SK-N-SH (cell line): ENCODE data around the gene ZCCHC7. TPM values are rescaled to one million over a fixed set of nuclear protein-coding genes. Genes with fewer than 3 reads are reported as not detected.

Experiments used
- CTCF ChIA-PET: fragments of 300-600, 350-600 bp; formaldehyde crosslinking; extraction: SDS; loops from one replicate; lab custom pipeline; 2021; lab: Yijun Ruan, JAX
- POLR2A ChIA-PET: fragments of 350-600 bp; sonication (Branson Sonifier 250); formaldehyde crosslinking; extraction: SDS; loops from one replicate; lab custom pipeline; 2020; ENCODE audit warnings: antibody characterized with exemption, inconsistent platforms; lab: Yijun Ruan, JAX
- DNase-seq: peaks from one replicate; pipeline ENCODE4 v3.0.0; 2012
- H2AFZ ChIP-seq: fragments of 200-600 bp; sonication (generic); 2 replicates; pipeline ENCODE4 v1.8.1; 2016; ENCODE audit warnings: antibody characterized with exemption, mild to moderate bottlenecking, low read depth
- H3F3A ChIP-seq: fragments of 200-600 bp; sonication (generic); replicated peaks from 2 replicates; pipeline ENCODE3; 2016; ENCODE audit warnings: antibody characterized with exemption, mild to moderate bottlenecking; ENCODE audit not compliant: insufficient read depth
- H3K27ac ChIP-seq, 2 experiments: fragments of 200-500 bp in 1 of 2; fragments of 200-600 bp in 1 of 2; sonication (Bioruptor generic) in 1 of 2; sonication (generic), shearing (Covaris generic) in 1 of 2; 2 replicates each; pipeline versions ENCODE4 v1.5.1 to v1.6.1; 2014 to 2016; ENCODE audit warnings: low read depth in 2 of 2, inconsistent platforms in 1 of 2, low read length in 1 of 2, mild to moderate bottlenecking in 1 of 2, mixed read lengths in 1 of 2
- H3K27me3 ChIP-seq: fragments of 200-600 bp; sonication (generic), shearing (Covaris generic); 2 replicates; pipeline ENCODE4 v1.6.1; 2016; ENCODE audit warnings: mixed run types; ENCODE audit not compliant: insufficient read depth
- H3K36me3 ChIP-seq, 2 experiments: fragments of 200-500 bp in 1 of 2; fragments of 200-600 bp in 1 of 2; sonication (Bioruptor generic) in 1 of 2; sonication (generic) in 1 of 2; replicated peaks in 1 of 2; 2 replicates each; pipeline versions ENCODE3 to v1.5.1; 2014 to 2016; ENCODE audit warnings: low read length in 1 of 2, mild to moderate bottlenecking in 1 of 2; ENCODE audit not compliant: insufficient read depth in 2 of 2, control insufficient read depth in 1 of 2
- H3K4me1 ChIP-seq, 2 experiments: fragments of 200-500 bp in 1 of 2; fragments of 200-600 bp in 1 of 2; sonication (Bioruptor generic) in 1 of 2; sonication (generic), shearing (Covaris generic) in 1 of 2; 2 replicates each; pipeline versions ENCODE4 v1.5.1 to v1.6.1; 2014 to 2016; ENCODE audit warnings: low read depth in 1 of 2, low read length in 1 of 2, mixed run types in 1 of 2; ENCODE audit not compliant: insufficient read depth in 2 of 2, control insufficient read depth in 1 of 2
- H3K4me2 ChIP-seq: fragments of 200-600 bp; sonication (generic), shearing (Covaris generic); 2 replicates; pipeline ENCODE4 v1.6.1; 2017; ENCODE audit warnings: mixed run types
- H3K4me3 ChIP-seq, 2 experiments: fragments of 200-500 bp in 1 of 2; fragments of 200-600 bp in 1 of 2; sonication (Bioruptor generic) in 1 of 2; sonication (generic), shearing (Covaris generic) in 1 of 2; 2 replicates each; pipeline versions ENCODE4 v1.5.1 to v1.8.1; 2014 to 2016; ENCODE audit warnings: low read depth in 2 of 2, inconsistent platforms in 1 of 2, low read length in 1 of 2, mild to moderate bottlenecking in 1 of 2, mixed read lengths in 1 of 2, moderate library complexity in 1 of 2
- H3K79me2 ChIP-seq: fragments of 200-600 bp; sonication (generic); 2 replicates; pipeline ENCODE4 v1.8.1; 2017; ENCODE audit warnings: mild to moderate bottlenecking; ENCODE audit not compliant: insufficient read depth
- H3K9ac ChIP-seq: fragments of 200-600 bp; sonication (generic); 2 replicates; pipeline ENCODE4 v1.6.1; 2017; ENCODE audit warnings: mixed run types
- H3K9me2 ChIP-seq: fragments of 200-600 bp; sonication (generic); 2 replicates; pipeline ENCODE4 v1.6.1; 2017; ENCODE audit warnings: mixed run types
- H3K9me3 ChIP-seq: fragments of 200-600 bp; sonication (generic); 2 replicates; pipeline ENCODE4 v1.6.1; 2017; ENCODE audit warnings: mixed run types, mild to moderate bottlenecking, moderate library complexity
- H4K20me1 ChIP-seq: fragments of 200-600 bp; sonication (generic); 2 replicates; pipeline ENCODE4 v1.6.1; 2017; ENCODE audit warnings: mild to moderate bottlenecking, mixed run types; ENCODE audit not compliant: insufficient read depth
- EP300 ChIP-seq, 2 experiments: IDR thresholded peaks; 2 replicates each; pipeline versions ENCODE4 v1.4.0 to v1.6.1; 2012; ENCODE audit warnings: borderline replicate concordance in 1 of 2, low read depth in 1 of 2, low read length in 1 of 2
- EZH2phosphoT487 ChIP-seq: fragments of 200-600 bp; sonication (generic); IDR thresholded peaks from 2 replicates; pipeline ENCODE4 v1.6.1; 2017; ENCODE audit warnings: low read depth, mixed run types, mild to moderate bottlenecking, antibody characterized with exemption, moderate library complexity, borderline replicate concordance
- FOSL2 ChIP-seq: IDR thresholded peaks from 2 replicates; pipeline ENCODE4 v1.4.0; 2012; ENCODE audit warnings: low read depth, mild to moderate bottlenecking, moderate library complexity, borderline replicate concordance
- FOXJ3 ChIP-seq: sonication (generic); formaldehyde crosslinking; IDR thresholded peaks from 2 replicates; pipeline ENCODE4 v1.5.1; 2020; ENCODE audit warnings: mild to moderate bottlenecking, missing genetic modification reagents
- IRF3 ChIP-seq: fragments of 150-350 bp; IDR thresholded peaks from 2 replicates; pipeline ENCODE4 v1.6.1; 2016; ENCODE audit warnings: mild to moderate bottlenecking, low read depth, low read length
- JUND ChIP-seq: IDR thresholded peaks from 2 replicates; pipeline ENCODE4 v1.4.0; 2012
- MAX ChIP-seq: IDR thresholded peaks from 2 replicates; pipeline ENCODE4 v1.4.0; 2012; ENCODE audit warnings: low read depth
- MEF2A ChIP-seq: IDR thresholded peaks from 2 replicates; pipeline ENCODE4 v1.4.0; 2012; ENCODE audit warnings: low read depth, borderline replicate concordance
- MXI1 ChIP-seq: IDR thresholded peaks from 2 replicates; pipeline ENCODE4 v1.6.1; 2012; ENCODE audit warnings: mild to moderate bottlenecking, low read depth, low read length, improper control_type of control experiment
- NRF1 ChIP-seq: IDR thresholded peaks from 2 replicates; pipeline ENCODE4 v1.6.1; 2012; ENCODE audit warnings: low read depth, mild to moderate bottlenecking, low read length
- PBX3 ChIP-seq: IDR thresholded peaks from 2 replicates; pipeline ENCODE4; 2012
- POLR2AphosphoS5 ChIP-seq: IDR thresholded peaks from 2 replicates; pipeline ENCODE4 v1.6.1; 2012; ENCODE audit warnings: low read depth, low read length
- RCOR1 ChIP-seq: fragments of 150-350 bp; IDR thresholded peaks from 2 replicates; pipeline ENCODE4 v1.6.1; 2017; ENCODE audit warnings: antibody characterized with exemption, low read length
- RFX5 ChIP-seq: IDR thresholded peaks from 2 replicates; pipeline ENCODE4 v1.6.1; 2012; ENCODE audit warnings: mild to moderate bottlenecking, improper control_type of control experiment, low read length
- TCF12 ChIP-seq: IDR thresholded peaks from 2 replicates; pipeline ENCODE4 v1.4.0; 2012
- TEAD4 ChIP-seq: IDR thresholded peaks from 2 replicates; pipeline ENCODE4 v1.4.0; 2012; ENCODE audit warnings: mild to moderate bottlenecking, borderline replicate concordance; ENCODE audit not compliant: insufficient read depth
- USF1 ChIP-seq: IDR thresholded peaks from 2 replicates; pipeline ENCODE4 v1.4.0; 2012; ENCODE audit warnings: low read depth, borderline replicate concordance
- USF2 ChIP-seq: fragments of 150-350 bp; IDR thresholded peaks from 2 replicates; pipeline ENCODE4 v1.6.1; 2017; ENCODE audit warnings: antibody characterized with exemption, low read length, low read depth, borderline replicate concordance
- YY1 ChIP-seq: IDR thresholded peaks from 2 replicates; pipeline ENCODE4 v1.4.0; 2012; ENCODE audit warnings: low read depth, mild to moderate bottlenecking
- WGBS: methylation state at CpG from one replicate; pipeline ENCODE4 v1.1.6; 2017; ENCODE audit warnings: low lambda C conversion rate; 5-methylcytosine and 5-hydroxymethylcytosine counted together
- polyA plus RNA-seq, 3 experiments: library from polyadenylated mRNA; depleted of rRNA; stranded (reverse); fragments of >200 nt; gene quantifications; 2 replicates each; pipeline ENCODE4 v1.2.3, GENCODE V29; 2012

ZCCHC7 gene
- polyA plus RNA-seq, 1 of the 3 experiments (the other 2 are of a cell fraction) = 12.6 TPM

GRCh38 chr9:37127018-37127417 is 6.6 kb downstream of the ZCCHC7 start:
- no peaks in the 10 kb centered on the region for H3K9me3 ChIP-seq
- no peaks in the 10 kb centered on the region for H3K9me2 ChIP-seq
- no peaks in the 10 kb centered on the region for H3K27me3 ChIP-seq
- peaks cover 6% of the 10 kb centered on the region for H3F3A ChIP-seq
- H3K4me1 ChIP-seq = peaks cover 0 to 6% of the 10 kb centered on the region in 2 experiments; a peak in 2 of 4 replicates
- no peak overlapping the region for H3K4me3 ChIP-seq
- peaks cover 4% of the 10 kb centered on the region; the same call in 1 of the 2 replicates for H4K20me1 ChIP-seq
- POLR2A ChIA-PET = no interaction called here
- H3K36me3 ChIP-seq = peaks cover 29 to 35% of the 10 kb centered on the region in 2 experiments
- DNase-seq = no peak
- H3K9ac ChIP-seq = no peak overlapping the region
- WGBS = 95% methylated on average over 3 of the region's 3 CpGs
- TF ChIP-seq JUND = no peak
- no peak for TF ChIP-seq PBX3
- no peak for TF ChIP-seq FOXJ3 (CRISPR knock-in tag)
- TF ChIP-seq RCOR1 = no peak
- TF ChIP-seq NRF1 = no peak
- TF ChIP-seq MEF2A = no peak
- TF ChIP-seq YY1 = no peak
- H3K27ac ChIP-seq = no peak overlapping the region
- peaks cover 94% of the 10 kb centered on the region for H3K79me2 ChIP-seq
- CTCF ChIA-PET = interaction anchor here (1.0 kb wide), 1 partner anchor 254 kb away, joined by 3 read pairs; no protein-coding TSS in a partner anchor
- H2AFZ ChIP-seq = no peak overlapping the region
- no peak overlapping the region for H3K4me2 ChIP-seq

GRCh38 chr9:37128051-37128450 is 7.7 kb downstream of the ZCCHC7 start:
- TF ChIP-seq MXI1 = no peak
- no peak for TF ChIP-seq USF1
- no peak for TF ChIP-seq NRF1
- TF ChIP-seq MEF2A = no peak
- no peak for TF ChIP-seq EP300 (IDR thresholded peaks at IDR 0.05; ENCODE audit: borderline replicate concordance in 1 of 2, low read depth in 1 of 2, low read length in 1 of 2)
- no peak for TF ChIP-seq TCF12
- no peak for TF ChIP-seq MAX
- TF ChIP-seq RFX5 = no peak
- no peak for TF ChIP-seq EZH2phosphoT487
- no peak for TF ChIP-seq USF2
- TF ChIP-seq TEAD4 = no peak
- no peak for TF ChIP-seq RCOR1
- TF ChIP-seq FOSL2 = no peak
- no peak for TF ChIP-seq POLR2AphosphoS5
- no peak for TF ChIP-seq IRF3
- H3K4me1 ChIP-seq = no peaks in the 10 kb centered on the region; a peak in 1 of 4 replicates

More at GRCh38 chr9:37128051-37128450, 7.7 kb downstream of the ZCCHC7 start:
- ChIA-PET CTCF (no interaction called here), POLR2A (no interaction called here)
- peaks cover 34 to 40% of the 10 kb centered on the region in 2 experiments for H3K36me3 ChIP-seq
- no peaks in the 10 kb centered on the region for H3K9me3 ChIP-seq
- no peaks in the 10 kb centered on the region for H3K27me3 ChIP-seq
- H3F3A ChIP-seq = peaks cover 3% of the 10 kb centered on the region
- H3K9me2 ChIP-seq = no peaks in the 10 kb centered on the region
- no peak overlapping the region for H3K4me3 ChIP-seq
- no peak overlapping the region for H2AFZ ChIP-seq
- H3K4me2 ChIP-seq = no peak overlapping the region
- H4K20me1 ChIP-seq = peaks cover 4% of the 10 kb centered on the region; the same call in 1 of the 2 replicates
- no peak for DNase-seq
- no peak overlapping the region for H3K9ac ChIP-seq
- no peak overlapping the region for H3K27ac ChIP-seq
- 95% methylated on average over 3 of the region's 3 CpGs for WGBS
- H3K79me2 ChIP-seq = peaks cover 91% of the 10 kb centered on the region
